K562 (cell line): ENCODE measurements around the gene PRR14. TPM values are rescaled to one million over a fixed set of nuclear protein-coding genes. Genes with fewer than 3 reads are reported as not detected.

ENCODE experiments used
- ATF1 ChIP-seq, 2 experiments: fragments of 450-650 bp in 1 of 2; IDR thresholded peaks; 2 replicates each; pipeline ENCODE4 v1.6.1; 2016; ENCODE audit warnings: missing compliant biosample characterization in 1 of 2, missing genetic modification characterization in 1 of 2
- CCNT2 ChIP-seq: IDR thresholded peaks from 2 replicates; pipeline ENCODE4 v1.6.1; 2011; ENCODE audit warnings: borderline replicate concordance, low read depth, mild to moderate bottlenecking, moderate library complexity, mixed read lengths, low read length; ENCODE audit not compliant: insufficient read length; ENCODE audit errors: extremely low read depth
- CHD2 ChIP-seq: IDR thresholded peaks from 2 replicates; pipeline ENCODE4 v1.6.1; 2011; ENCODE audit warnings: low read depth, low read length
- EP400 ChIP-seq: fragments of 450-650 bp; IDR thresholded peaks from 2 replicates; pipeline ENCODE4 v1.6.1; 2017; ENCODE audit warnings: antibody characterized with exemption, mild to moderate bottlenecking, moderate library complexity
- HMG20A ChIP-seq: fragments of 450-650 bp; formaldehyde crosslinking; conservative IDR thresholded peaks from 2 replicates; pipeline ENCODE4 v1.4.0; 2020; ENCODE audit warnings: mild to moderate bottlenecking, mixed read lengths
- HMG20B ChIP-seq: fragments of 250-450 bp; sonication (Bioruptor Pico); IDR thresholded peaks from 2 replicates; pipeline ENCODE4 v1.5.0; 2021; ENCODE audit warnings: mild to moderate bottlenecking
- HOMEZ ChIP-seq: fragments of 250-450 bp; sonication (Bioruptor Pico); IDR thresholded peaks from 2 replicates; pipeline ENCODE4 v1.4.0; 2020; ENCODE audit warnings: mild to moderate bottlenecking, moderate library complexity
- NCOR1 ChIP-seq: fragments of 450-650 bp; IDR thresholded peaks from 2 replicates; pipeline ENCODE4 v1.6.1; 2016; ENCODE audit warnings: mild to moderate bottlenecking, moderate library complexity
- OTX1 ChIP-seq: fragments of 450-650 bp; formaldehyde crosslinking; IDR thresholded peaks from 2 replicates; pipeline ENCODE4 v1.4.0; 2022; ENCODE audit warnings: mild to moderate bottlenecking
- SIN3A ChIP-seq, 2 experiments: fragments of 150-350 bp in 1 of 2; IDR thresholded peaks; 2 replicates each; pipeline ENCODE4 v1.6.1; 2011 to 2016; ENCODE audit warnings: borderline replicate concordance in 2 of 2, low read depth in 2 of 2, low read length in 2 of 2, mild to moderate bottlenecking in 2 of 2, moderate library complexity in 2 of 2; ENCODE audit not compliant: control insufficient read depth in 1 of 2
- SMARCA4 ChIP-seq: fragments of 450-650 bp; IDR thresholded peaks from 2 replicates; pipeline ENCODE4 v1.6.1; 2016
- SP1 ChIP-seq: sonication (generic); formaldehyde crosslinking; IDR thresholded peaks from 2 replicates; pipeline ENCODE4 v1.8.1; 2022; ENCODE audit warnings: mild to moderate bottlenecking, missing genetic modification reagents
- TCFL5 ChIP-seq: fragments of 250-450 bp; sonication (Bioruptor Pico); conservative IDR thresholded peaks from 2 replicates; pipeline ENCODE4 v1.6.1; 2021; ENCODE audit warnings: mild to moderate bottlenecking, moderate library complexity, matching md5 sums
- TGIF2 ChIP-seq: sonication (generic); formaldehyde crosslinking; IDR thresholded peaks from 2 replicates; pipeline ENCODE4 v1.8.1; 2022; ENCODE audit warnings: mild to moderate bottlenecking, missing genetic modification reagents, moderate library complexity
- TRIM28 ChIP-seq: fragments of 450-650 bp; IDR thresholded peaks from 2 replicates; pipeline ENCODE4 v1.6.1; 2017
- ZBTB9 ChIP-seq: fragments of 450-650 bp; formaldehyde crosslinking; IDR thresholded peaks from 2 replicates; pipeline ENCODE4 v1.4.0; 2020; ENCODE audit warnings: mild to moderate bottlenecking, moderate library complexity
- ZKSCAN1 ChIP-seq: fragments of 150-350 bp; IDR thresholded peaks from 2 replicates; pipeline ENCODE4 v1.6.1; 2016; ENCODE audit warnings: low read depth, low read length
- ZNF445 ChIP-seq: fragments of 250-450 bp; sonication (Bioruptor Pico); IDR thresholded peaks from 2 replicates; pipeline ENCODE4 v1.4.0; 2020; ENCODE audit warnings: low read depth, mild to moderate bottlenecking, moderate library complexity
- ZNF639 ChIP-seq, 2 experiments: fragments of 200-800 bp in 1 of 2; sonication (Bioruptor generic) in 1 of 2; sonication (generic) in 1 of 2; formaldehyde crosslinking in 1 of 2; IDR thresholded peaks in 1 of 2; conservative IDR thresholded peaks in 1 of 2; 2 replicates each; pipeline versions ENCODE4 v1.5.0 to v1.6.1; 2016 to 2020; ENCODE audit warnings: missing compliant biosample characterization in 1 of 2, missing genetic modification characterization in 1 of 2, missing genetic modification reagents in 1 of 2
- ZNF76 ChIP-seq: fragments of 250-450 bp; sonication (Bioruptor Pico); IDR thresholded peaks from 2 replicates; pipeline ENCODE4 v1.4.0; 2020; ENCODE audit warnings: mild to moderate bottlenecking, moderate library complexity, borderline replicate concordance
- ZNF77 ChIP-seq: fragments of 250-450 bp; sonication (Bioruptor Pico); IDR thresholded peaks from 2 replicates; pipeline ENCODE4 v1.5.0; 2020
- polyA plus RNA-seq, 8 experiments: library from polyadenylated mRNA; depleted of rRNA in 4 of 8; stranded (reverse) in 5 of 8; unstranded in 3 of 8; fragments of >200 nt; fragmentation: Nextera tagmentation in 2 of 8; fragmentation: Illumina TruSeq in 1 of 8; extraction: Ambion mirVana in 2 of 8; extraction: Trizol in 1 of 8; gene quantifications; 2 replicates each; pipeline versions ENCODE4 v1.2.1 to v1.2.3, GENCODE V29; 2011 to 2014; ENCODE audit warnings: inconsistent platforms in 1 of 8, missing spikeins in 1 of 8
- total RNA-seq, 7 experiments: library from RNA; depleted of rRNA in 6 of 7; stranded (reverse); fragments of >200 nt in 6 of 7; fragmentation: Illumina TruSeq in 2 of 7; extraction: Trizol in 2 of 7; gene quantifications; 2 replicates each; pipeline versions ENCODE4 v1.2.1 to v1.2.3, GENCODE V29; 2011 to 2021; ENCODE audit warnings: low replicate concordance in 1 of 7
- TF ChIP-seq, protein P1 (sequence below): fragments of 250-450 bp; sonication (Bioruptor Pico); IDR thresholded peaks from 2 replicates; pipeline ENCODE4 v1.5.0; 2021

The PRR14 gene
- total and polyA plus RNA-seq, 9 of the 15 experiments (the other 6 are each of a cell fraction or from before 2014, with no cell fraction given) = 2.2 to 63.1 (median 11.5) TPM

- peak; percentile 52; the same call in 1 of the 2 replicates for TF ChIP-seq HMG20A (CRISPR knock-in tag)
- TF ChIP-seq, protein P1, sequence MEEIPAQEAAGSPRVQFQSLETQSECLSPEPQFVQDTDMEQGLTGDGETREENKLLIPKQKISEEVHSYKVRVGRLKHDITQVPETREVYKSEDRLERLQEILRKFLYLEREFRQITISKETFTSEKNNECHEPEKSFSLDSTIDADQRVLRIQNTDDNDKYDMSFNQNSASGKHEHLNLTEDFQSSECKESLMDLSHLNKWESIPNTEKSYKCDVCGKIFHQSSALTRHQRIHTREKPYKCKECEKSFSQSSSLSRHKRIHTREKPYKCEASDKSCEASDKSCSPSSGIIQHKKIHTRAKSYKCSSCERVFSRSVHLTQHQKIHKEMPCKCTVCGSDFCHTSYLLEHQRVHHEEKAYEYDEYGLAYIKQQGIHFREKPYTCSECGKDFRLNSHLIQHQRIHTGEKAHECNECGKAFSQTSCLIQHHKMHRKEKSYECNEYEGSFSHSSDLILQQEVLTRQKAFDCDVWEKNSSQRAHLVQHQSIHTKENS (CRISPR knock-in tag) = no peak
- TF ChIP-seq SIN3A (IDR thresholded peaks at IDR 0.05; ENCODE audit: borderline replicate concordance in 2 of 2, control insufficient read depth in 1 of 2, low read depth in 2 of 2, low read length in 2 of 2) = peak in 1 of 2 experiments; percentile 53; a peak in 2 of 4 replicates
- TF ChIP-seq ZKSCAN1 = no peak
- TF ChIP-seq ZNF77 (CRISPR knock-in tag) = no peak
- no peak for TF ChIP-seq SP1 (CRISPR knock-in tag)
- no peak for TF ChIP-seq EP400
- peak; percentile 79; the same call in 1 of the 2 replicates for TF ChIP-seq ZBTB9 (CRISPR knock-in tag)
- TF ChIP-seq OTX1 (CRISPR knock-in tag) = peak; percentile 49; the same call in 1 of the 2 replicates
- no peak for TF ChIP-seq TRIM28
- no peak for TF ChIP-seq ATF1 (CRISPR knock-in tag; IDR thresholded peaks at IDR 0.05)
- no peak for TF ChIP-seq ATF1 (tag; IDR thresholded peaks at IDR 0.05)
- TF ChIP-seq ZNF76 (CRISPR knock-in tag) = 0 out of 2 replicates have a peak, but pooled peaks have one; percentile 49
- TF ChIP-seq ZNF639 (CRISPR knock-in tag; conservative IDR thresholded peaks at IDR 0.05 in 1 of 2, IDR thresholded peaks at IDR 0.05 in 1 of 2) = no peak
- TF ChIP-seq ZNF445 (CRISPR knock-in tag) = 0 out of 2 replicates have a peak, but pooled peaks have one; percentile 28
- no peak for TF ChIP-seq TCFL5 (CRISPR knock-in tag)
- no peak for TF ChIP-seq TGIF2 (CRISPR knock-in tag)
- no peak for TF ChIP-seq CCNT2
- no peak for TF ChIP-seq NCOR1
- no peak for TF ChIP-seq CHD2
- no peak for TF ChIP-seq HMG20B (CRISPR knock-in tag)
- no peak for TF ChIP-seq HOMEZ (CRISPR knock-in tag)
- 0 out of 2 replicates have a peak, but pooled peaks have one; percentile 11 for TF ChIP-seq SMARCA4
Observed at GRCh38 chr16:30656974-30657865, 6.5 kb downstream of the PRR14 start (continued).
